GDM1 (cell line): Measurements from ENCODE around the gene FNIP2.
A peak's percentile ranks its signal among the peaks of the same experiment; 100 is the strongest.
"Not testable (repeated sequence)": the region's sequence is repeated elsewhere in the genome, so short reads cannot be mapped to it uniquely, and the experiment has no call there.

Source experiments
- DNase-seq: peaks from one replicate; lab custom pipeline; 2025; lab: John Stamatoyannopoulos, UW

FNIP2 gene

DNA sequence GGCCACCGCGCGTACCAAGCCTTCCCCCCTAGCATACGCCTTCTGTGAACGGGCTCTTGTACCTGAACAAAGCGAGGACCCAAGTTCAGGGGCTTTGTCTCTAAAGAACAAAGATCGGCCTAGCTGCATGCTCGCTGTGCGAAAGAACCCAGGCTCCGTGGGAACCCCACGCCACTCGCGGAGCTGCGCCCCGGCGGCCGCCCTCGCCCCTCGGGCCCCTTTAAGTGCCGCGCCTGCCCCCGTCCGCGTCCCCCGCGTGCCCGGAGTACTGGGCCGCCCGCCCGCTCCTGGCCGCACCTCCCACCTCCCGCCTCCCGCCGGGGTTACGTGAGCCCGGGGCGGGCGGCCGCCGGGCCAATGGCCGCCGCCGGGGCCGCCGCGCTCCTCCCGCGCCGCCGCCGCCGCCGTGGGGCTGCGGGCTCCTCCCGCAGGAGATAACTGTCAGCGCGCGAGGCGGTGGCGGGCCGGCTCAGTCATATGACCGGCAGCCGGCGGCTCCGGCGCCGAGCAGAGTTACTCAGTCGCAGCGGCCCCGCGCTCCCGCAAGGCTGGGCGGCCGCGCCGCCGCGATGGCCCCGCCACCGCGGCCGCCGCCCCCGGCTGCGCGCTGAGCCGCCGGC lies at the start of gene FNIP2:
TSS of gene FNIP2 (plus strand) at position 472 of the 620 bp plus-strand sequence. CDS start 187 bp downstream, outside the sequence.
- peak; percentile 59 for DNase-seq

DNA sequence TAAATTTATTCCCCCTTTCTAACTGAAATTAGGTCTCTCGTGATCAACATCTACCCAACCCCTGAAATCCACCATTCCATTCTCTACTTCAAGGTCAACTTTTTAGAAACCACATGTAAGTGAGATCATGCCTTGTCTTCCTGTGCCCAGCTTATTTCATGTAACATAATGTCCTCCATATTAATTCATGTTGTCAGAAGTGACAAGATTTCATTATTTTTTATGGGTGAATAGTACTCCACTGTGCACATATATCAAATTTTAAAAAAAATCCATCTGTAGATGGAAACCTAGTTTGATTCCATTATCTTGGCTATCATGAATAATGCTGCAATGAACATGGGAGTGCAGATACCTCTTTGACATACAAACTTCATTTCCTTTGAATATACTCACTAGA lies 47.1 kb upstream of the FNIP2 start:
- no peak for DNase-seq

DNA sequence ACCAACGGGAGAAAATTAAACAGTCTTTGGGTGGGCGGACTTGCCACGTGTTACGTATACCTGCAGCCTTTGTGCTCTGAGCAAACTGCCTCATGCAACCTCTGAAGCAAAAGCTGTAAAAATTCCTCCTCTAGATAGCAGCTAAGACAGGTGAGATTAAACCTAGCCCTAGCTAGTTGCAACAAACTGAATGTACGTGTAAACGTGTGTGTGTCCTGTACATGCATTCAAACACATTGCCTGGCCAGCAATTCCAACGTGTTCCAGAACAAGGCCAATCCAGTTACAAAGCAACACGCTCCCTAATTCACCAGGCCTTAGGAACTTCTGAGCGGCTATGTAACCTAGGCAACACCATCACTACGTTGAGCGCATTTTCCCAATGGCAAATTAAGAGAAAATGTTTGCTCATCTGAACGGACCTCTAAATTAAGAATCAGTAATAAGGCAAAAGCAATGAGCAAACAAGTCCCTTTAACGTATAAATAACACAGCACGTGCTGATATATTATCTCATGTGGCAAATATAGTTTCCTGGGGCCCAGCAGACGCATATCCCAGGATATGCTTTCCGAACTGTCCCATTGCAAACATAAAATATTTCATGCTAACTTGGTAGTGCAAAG lies 46.4 kb upstream of the FNIP2 start:
- no peak for DNase-seq

DNA sequence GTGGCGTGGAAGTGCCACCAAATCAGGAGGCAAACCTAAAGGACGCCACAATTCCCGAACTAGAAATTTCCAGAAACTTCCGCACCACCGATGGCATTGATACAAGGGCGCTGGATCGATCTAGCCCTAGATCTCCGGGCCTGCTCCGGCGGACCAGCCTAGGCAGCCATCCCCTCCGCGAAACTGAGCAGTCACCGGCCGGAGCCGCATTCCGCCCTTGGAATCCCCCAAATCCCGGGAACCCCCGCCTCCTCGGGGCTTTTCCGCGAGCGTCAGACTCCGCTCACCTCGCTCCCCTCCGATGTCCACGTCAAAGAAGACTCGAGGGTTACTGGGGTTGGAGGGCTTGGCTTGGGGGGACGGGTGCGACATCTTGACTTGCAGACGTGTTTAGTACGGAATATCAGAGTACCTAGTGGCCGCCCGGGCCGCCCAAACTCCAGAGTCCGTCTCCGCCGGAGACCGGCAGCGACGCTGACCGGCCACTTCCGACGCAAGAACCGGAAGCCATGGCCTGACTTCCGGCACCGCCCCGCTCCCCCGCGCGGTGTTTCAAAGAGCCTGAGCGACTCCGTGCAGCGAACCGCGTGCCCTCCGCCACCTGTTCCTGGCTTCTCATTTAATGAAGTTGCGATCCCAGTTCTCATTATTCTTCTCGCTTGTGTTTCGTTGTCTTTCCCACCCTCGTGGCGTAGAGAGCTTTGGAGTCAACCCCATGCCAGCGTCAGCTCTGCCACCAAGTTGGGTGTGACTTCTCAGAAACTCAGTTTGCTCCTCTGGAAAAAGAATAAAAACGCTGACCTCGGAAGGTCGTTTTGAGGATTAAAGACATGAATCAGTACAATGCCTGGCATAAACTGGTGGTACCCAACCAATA lies 45.7 kb upstream of the FNIP2 start, which contains the start of gene PPID:
TSS of gene PPID (minus strand) at position 480 of the 877 bp plus-strand sequence. CDS start at position 372, 108 bp downstream.
- DNase-seq: peak; percentile 70

DNA sequence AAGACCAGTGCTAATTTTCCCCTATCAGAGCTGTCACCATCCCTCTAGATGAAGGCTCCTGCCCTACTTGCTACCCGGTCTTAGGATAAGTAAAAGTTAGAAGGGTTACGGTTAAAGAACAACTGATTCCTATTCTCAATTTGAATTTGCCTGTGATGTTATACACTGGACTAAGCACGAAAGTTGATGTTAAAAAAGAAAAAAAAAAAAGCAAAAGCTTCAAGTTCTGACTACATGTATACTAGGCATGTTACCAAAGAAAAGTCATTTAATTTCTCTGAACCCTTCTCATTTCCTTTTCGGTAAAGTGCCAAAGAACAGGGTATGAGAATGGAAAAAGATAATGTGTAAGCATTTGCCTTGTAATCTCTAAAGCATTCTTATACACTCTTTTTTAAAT lies 44.2 kb upstream of the FNIP2 start:
- DNase-seq: no peak

DNA sequence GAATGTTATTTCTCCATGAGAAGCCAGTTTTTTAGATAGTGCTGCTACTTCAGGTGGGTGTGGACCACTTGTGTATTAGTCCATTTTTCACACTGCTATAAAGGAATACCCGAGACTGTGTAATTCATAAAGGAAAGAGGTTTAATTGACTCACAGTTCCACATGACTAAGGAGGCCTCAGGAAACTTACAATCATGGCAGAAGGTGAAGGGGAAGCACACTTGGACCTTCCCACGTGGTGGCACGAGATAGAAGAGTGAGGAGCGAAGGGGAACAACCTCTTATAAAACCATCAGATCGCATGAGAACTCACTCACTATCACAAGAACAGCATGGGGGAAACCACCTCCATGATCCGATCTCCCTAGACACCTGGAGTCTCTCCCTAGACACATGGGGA lies 42.2 kb upstream of the FNIP2 start:
- no peak for DNase-seq

DNA sequence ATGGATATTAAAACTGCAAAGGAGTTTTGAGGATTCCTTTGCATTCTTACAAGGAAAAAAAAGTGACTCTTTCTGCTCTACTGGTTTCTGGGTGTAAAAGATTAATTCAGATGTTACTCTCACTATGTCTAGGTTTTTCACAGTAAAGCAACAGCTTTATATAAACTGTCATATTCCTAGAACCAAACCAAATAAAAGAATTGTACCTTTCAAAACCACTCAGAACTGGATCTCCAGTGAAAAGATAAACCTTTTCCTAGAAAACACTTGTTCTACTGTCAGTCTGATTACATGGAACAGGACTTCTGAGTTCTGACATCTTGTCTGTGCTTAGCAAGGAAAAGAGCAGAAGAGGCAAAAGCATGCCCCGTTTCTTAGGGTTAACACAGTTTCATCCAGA lies 40.6 kb upstream of the FNIP2 start:
- no peak for DNase-seq

DNA sequence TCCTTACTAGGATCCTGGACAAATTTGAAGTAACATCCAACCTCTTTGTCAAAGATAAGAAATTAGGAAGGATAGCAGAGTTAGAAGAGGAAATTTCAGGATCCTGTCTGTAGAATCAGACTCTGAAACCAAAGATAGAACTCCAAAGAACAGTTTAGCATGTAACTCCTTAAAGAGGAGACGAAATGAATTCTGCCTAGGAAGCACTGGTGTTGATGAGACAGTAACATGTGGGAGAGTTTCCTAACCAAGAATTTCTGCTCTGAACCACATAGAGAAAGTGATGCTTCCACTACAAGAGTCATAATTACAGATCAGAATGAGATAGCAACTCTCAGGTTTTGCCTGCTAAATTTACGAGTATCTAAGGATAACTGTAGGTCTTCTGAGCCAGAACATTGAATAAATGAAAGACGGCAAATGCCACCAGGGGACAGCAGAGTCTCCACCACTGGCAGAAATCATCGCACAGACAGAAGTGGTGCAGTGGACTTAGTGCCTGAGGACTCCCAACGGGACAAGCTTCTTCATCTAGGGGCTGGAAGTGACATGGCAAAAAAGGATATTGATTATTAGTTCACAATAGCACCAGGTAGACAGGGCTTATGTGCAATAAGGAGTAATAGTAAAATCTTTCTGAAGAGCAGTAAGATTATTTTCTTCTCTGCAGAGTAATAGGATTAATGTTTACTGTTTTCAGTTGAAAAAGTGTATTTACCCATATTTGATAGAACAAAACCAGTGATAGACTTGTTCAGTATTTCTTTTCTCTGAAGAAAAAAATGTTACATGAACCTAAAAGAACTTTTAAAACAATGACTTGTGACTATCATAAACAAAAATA lies 38.9 kb upstream of the FNIP2 start:
- DNase-seq: peak; percentile 33

DNA sequence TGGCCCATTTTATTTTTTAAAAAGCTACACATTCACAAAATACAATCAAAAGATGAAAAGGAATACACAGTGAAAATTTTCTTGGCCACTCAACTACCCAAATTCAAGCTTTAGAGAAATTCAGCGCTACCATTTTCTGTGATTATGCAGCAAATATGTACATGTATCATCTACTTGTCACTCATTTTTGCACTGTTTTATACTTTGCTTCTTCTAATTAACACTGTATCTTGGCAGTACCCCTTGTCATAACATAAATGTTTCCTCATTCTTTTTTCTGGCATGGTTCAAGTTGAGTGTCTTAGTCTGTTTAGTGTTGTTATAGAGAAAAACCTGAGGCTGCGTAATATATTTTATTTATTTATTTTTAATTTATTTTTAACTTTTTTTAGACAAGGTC lies 30.0 kb upstream of the FNIP2 start:
- no peak for DNase-seq

DNA sequence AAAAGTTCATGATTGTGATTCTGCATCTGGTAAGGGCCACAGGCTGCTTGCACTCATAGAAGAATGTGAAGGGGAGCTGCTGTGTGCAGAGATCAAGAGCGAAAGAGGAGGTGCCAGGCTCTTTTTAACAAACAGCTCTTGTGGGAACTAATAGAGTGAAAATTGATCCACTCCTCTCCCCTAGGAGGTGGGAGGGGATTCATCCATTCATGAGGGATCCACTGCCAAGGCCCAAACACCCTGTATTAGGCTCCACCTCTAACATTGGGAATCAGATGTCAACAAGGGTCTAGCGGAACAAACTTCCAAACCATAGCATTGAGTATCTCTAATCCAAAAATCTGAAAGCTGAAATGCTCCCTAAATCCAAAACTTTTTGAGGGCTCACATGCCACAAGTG lies 29.2 kb upstream of the FNIP2 start:
- no peak for DNase-seq

DNA sequence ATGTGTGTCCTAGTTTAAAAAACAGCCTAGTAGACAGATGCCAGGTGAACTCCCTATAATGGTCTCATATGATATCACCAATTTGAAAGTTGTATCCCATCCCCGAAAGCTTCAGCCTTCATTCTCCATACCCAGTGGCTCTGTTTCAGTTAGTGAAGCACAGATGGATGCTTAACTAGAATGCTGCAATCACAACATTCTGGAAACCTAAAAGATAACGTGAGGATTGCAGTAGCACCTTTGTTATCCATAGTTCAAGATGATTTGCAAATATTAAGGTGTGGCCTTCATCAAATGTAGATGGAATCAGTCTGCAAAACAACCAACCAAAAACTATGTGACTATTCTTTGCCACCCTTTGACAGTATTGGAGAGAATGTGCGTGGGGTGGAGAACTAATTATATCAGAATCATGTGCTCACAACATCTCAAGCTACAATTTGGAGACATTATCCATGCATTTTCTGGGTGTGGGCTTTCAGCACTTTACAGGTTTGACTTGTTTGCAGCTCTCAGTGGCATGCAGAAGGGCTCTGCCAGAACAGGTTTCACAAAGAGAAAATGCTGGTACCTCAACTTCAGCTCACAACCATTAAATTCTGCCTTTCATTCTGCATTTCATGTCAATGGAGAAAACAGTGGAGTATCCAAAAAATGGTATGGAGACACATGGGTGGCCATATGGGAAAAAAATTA lies 27.4 kb upstream of the FNIP2 start:
- DNase-seq: no peak

DNA sequence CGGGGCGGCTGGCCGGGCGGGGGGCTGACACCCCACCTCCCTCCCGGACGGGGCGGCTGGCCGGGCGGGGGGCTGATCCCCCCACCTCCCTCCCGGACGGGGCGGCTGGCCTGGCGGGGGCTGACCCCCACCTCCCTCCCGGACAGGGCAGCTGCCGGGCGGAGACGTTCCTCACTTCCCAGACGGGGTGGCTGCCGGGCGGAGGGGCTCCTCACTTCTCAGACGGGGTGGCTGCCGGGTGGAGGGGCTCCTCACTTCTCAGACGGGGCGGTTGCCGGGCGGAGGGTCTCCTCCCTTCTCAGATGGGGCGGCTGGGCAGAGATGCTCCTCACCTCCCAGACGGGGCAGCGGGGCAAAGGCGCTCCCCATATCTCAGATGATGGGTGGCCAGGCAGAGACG lies 22.3 kb upstream of the FNIP2 start:
- DNase-seq: not testable (repeated sequence)

DNA sequence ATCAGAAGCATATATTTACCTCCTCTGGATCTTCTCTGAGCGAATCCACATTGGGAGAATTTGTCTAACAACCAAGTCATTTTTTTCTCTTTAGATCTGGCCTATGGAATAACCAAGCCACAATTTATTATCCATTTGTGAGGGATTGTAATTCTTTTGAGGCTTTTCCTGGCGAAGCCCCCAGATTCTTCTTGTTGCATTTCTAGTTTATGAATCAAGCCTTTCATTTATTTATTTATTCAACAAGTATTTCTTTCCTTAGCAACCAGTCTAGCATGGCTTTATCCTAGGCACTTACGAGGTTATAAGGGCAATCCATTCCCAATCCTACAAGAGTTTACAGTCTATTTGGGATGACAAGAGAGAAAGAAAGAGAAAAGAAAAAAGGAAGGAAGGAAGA lies 18.4 kb upstream of the FNIP2 start:
- no peak for DNase-seq

DNA sequence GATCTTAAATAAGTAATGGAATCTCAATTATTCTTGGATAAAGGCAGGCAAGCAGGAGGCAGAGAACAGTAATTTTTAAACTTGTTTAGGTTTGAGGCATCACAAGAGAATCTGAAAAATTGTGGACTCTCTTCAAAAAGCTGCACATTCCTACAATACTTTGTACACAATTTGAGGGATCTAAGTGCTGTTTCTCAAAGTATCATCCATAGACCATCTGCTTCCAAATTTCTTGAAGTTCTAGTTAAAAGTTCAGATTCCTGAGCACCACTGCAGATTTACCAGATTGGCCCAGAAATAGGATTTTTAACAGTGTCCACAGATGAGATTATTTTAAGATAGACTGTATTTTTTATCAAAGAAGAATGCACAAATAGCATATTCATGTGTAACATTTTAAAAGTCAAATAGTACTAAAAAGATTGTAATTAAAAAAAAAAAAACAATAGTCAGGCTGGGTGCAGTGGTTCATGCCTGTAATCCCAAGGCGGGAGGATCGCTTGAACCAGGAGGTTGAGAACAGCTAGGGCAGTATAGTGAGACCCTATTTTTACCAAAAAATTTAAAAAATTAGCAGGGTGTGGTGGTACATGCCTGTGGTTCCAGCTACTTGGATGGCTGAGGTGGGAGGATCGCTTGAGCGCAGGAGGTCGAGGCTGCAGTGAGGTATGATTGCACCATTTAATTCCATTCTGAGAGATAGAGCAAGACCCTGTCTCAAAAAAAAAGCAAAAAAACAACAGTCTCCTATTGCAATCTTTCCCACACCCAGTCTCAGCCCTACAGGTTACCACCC lies 14.2 kb upstream of the FNIP2 start:
- DNase-seq: no peak

DNA sequence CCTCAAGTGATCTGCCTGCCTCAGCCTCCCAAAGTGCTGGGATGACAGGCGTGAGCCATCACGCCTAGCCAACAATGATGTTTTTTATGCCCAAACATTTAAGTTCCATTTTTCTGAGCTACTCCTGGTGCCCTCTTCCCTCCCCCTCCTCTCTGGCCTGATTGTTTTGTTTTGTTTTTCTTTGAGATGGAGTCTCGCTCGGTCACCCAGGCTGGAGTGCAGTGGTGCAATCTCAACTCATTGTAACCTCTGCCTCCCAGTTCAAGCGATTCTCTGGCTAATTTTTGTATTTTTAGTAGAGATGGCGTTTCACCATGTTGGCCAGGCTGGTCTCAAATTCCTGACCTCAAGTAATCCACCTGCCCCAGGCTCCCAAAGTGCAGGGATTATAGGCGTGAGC lies 13.0 kb upstream of the FNIP2 start:
- DNase-seq: not testable (repeated sequence)

DNA sequence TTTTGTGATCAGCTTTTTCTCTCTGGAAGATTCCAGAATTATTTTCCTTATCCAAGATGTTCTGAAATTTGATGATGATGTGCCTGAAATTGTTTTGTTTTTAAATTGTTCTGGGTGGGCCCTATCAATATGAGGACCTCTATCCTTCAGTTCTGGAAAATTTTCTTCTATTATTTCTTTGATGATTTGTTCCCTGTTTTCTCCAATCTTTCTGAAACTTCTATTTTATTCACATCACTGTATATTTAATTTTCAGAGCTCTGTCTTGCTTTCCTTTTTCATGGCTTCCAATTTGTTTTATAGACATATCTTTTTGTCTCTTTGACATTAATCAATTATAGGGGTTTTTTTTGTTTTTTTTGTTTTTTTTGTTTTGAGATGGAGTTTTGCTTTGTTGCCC lies 12.2 kb upstream of the FNIP2 start:
- DNase-seq: no peak

DNA sequence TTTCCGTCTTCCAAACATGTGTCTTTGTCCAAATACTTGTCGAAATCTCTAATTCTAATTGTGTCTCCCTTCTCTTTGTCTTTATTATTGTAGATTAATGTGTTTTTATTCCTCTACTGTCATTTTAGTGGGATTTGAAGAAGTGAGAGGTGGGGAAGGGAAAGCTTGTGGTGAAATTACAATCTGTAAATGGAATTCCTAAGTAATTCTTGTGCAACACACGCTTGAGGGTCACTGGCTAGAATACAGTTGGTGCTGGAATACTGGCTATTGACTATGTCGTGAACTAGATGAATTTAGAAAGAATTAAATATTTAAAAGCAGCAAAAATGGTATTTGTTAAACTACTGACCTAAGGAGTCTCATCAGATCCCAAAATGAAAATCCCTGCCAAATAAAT lies 10.7 kb upstream of the FNIP2 start:
- DNase-seq: no peak

DNA sequence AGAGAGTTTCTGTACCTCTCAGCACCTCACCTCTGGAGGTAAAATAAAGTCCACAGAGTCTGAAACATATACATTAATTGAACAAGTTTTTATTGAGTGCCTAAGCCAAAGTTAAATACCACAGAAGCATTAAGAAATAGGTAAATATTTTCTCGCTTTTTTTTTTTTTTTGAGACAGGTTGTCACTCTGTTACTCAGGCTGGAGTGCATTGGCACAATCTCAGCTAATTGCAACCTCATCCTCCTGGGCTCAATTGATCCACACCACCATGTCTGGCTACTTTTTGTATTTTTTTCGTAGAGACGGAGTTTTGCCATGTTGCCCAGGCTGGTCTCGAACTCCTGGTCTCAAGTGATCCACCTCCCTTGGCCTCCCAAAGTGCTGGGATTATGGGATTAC lies 10.1 kb upstream of the FNIP2 start:
- DNase-seq: no peak

DNA sequence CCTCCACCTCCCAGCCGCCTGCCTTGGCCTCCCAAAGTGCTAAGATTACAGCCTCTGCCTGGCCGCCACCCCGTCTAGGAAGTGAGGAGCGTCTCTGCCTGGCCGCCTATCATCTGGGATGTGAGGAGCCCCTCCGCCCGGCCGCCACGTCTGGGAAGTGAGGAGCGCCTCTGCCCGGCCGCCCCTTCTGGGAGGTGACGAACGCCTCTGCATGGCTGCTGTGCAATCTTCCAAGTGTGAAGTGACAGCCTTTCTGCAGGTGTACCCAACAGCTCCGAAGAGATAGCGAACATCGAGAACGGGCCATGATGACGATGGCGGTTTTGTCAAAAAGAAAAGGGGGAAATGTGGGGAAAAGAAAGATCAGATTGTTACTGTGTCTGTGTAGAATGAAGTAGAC lies 9.3 kb upstream of the FNIP2 start:
- not testable (repeated sequence) for DNase-seq

DNA sequence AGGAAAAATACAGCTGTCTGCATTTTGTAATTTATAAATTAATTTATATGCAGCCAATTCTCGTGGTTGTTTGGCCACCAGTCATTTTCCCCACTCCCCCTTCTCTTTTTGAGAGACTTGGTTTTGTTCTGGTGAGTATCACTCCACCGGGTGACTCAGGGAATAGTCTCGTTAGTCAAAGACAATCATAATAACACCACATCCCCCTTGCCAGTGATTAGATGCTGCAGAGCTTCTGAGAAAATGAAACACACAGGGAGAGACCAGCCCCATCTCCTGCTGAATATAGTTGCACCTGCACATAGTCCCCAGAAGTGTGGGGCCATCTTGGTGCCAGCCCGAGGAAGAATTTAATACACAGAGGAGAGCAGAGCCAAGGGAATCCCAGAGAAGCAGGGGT lies 8.0 kb upstream of the FNIP2 start:
- no peak for DNase-seq

DNA sequence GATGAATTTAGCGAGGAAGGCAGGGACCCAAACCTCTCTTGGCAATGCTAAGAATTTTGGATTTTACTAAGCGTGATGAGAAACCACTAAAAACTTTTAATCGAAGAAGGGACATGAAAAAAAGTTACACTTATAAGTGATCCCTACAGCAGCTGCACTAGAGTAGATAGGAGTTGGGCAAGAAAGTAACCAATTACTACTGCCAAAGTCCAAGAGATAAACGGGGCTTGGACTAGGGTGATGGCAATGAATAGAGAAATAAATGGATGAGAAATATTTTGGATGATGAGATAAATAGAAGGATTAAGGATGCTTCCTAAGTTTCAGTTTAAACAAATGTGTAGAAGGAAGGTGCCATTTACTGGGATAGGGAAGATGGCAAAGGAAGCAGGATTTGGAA lies 6.3 kb upstream of the FNIP2 start:
- no peak for DNase-seq
